Activated T-cell treated with anti-CD3 and anti-CD28 coated beads for 24 hours (primary cell): Measurements from ENCODE around the gene CLEC16A.

Experiments used
- DNase-seq: peaks from one replicate; pipeline ENCODE4 v3.0.0-alpha.2; 2020; ENCODE audit warnings: low read depth

CLEC16A gene

GRCh38 chr16:11125936-11126335 is 181.6 kb downstream of the CLEC16A start:
- DNase-seq, result no peak

DNA sequence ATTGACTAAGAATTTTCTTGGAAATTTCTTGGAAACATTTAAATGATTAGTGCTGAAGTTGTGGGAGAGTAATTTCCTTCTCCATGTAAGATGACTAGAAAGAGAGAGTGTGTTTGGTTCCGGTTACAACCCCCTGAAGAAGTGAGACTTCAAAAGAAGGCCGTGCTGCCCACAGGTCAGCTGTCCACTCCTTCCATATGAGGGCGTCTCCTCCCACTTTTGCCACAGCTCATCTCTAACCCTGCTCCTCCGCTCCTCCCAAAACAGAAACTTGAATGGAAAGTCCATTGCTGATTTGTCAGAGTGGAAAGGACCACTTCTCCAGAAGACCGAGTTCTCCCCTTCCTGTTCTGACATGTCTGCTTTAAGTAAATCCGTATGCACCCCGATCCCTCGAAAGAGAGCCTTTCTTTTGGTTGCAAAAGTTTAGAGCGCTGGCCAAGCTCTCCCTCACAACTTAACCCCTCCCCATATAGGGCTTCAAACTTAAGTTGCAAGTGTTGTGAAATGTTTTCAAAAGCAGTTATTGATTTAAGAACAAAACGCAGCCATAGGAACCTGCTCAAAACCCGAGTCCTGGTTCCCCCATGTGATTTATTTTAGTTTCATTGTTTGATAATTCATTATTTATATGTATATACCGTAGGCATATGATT is 182.2 kb downstream of the CLEC16A start:
- DNase-seq, result no peak

DNA sequence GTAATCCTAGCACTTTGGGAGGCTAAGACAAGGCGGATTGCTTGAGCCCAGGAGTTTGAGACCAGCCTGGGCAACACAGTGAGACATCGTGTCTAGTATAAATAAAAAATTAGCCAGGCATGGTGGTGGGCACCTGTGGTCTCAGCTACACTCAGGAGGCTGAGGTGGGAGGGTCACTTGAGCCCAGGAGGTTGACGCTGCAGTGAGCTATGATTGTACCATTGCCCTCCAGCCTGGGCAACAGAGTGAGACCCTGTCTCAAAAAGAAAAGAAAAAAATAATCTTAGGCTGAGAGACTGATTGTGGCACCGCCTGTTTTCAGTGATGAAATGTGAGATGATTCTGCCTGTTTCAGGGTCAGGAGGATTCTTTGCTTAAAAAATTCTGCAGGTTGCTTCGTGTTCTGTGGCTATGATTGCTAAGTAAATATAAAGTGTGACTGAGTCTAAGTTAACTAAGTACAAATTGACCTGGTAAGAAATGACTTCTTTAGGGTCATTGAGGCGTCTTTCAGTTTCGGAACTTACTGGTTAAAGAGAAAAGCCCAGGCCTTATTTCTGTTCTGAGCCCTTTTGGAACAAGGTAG is 183.3 kb downstream of the CLEC16A start:
- no peak for DNase-seq

GRCh38 chr16:11128211-11129141 is 184.1 kb downstream of the CLEC16A start:
- DNase-seq, result no peak

- no peak for DNase-seq
Measured at GRCh38 chr16:11129378-11129781, 185.0 kb downstream of the CLEC16A start.

DNA sequence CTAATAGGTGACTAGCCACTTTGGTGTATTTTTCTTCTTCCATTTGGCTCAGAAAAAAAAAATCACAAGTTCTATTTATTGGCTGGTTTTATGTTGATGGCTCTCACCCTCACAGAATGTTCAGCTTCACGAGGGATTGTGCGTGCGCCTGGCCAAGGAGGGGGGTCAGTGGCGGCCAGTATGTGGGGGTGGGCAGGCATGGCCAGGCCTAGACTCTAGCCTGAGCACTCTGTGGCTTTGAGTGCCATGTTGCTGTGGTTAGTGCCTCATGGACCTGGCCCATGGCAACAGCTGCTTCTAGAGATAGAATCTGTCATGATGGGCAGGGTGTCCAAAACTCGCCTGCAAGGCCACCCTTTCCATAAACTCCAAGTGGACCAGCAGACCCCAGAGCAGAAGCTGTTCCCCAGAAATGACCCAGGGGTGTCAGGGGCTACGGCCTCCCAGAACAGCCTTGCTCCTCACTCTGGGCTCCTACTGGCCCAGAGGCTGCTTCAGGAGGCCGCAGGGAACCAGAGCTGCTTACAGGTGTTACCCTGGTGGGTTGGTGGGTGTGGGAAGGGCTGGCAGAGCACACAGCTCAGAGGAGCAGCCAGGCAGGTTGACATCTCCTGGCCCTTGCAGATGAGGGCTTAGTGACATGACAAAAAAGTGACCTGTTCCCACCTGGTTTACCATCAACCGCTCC is 186.8 kb downstream of the CLEC16A start:
- no peak for DNase-seq

DNA sequence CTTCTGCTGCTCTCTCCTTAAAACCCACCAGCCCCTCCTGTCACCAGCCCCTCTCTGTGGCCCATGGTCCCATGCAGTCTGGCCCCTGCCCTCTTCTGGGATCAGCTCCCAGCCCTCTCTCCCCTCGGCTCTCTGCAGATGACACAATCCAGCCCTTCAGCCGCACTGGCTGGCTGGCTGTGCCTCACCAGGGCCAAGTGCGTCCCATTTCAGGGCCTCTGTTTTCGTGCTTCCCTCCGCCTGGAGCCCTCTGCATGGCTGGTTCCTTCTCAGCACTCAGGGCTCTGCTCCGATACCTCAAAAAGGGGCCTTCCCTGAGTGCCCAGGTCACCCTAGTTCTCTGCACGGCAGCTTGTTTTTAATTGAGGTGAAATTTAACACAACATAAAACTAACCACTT is 187.3 kb downstream of the CLEC16A start:
- no peak for DNase-seq

- no peak for DNase-seq
Measured at GRCh38 chr16:11133344-11133943, 189.1 kb downstream of the CLEC16A start.

DNA sequence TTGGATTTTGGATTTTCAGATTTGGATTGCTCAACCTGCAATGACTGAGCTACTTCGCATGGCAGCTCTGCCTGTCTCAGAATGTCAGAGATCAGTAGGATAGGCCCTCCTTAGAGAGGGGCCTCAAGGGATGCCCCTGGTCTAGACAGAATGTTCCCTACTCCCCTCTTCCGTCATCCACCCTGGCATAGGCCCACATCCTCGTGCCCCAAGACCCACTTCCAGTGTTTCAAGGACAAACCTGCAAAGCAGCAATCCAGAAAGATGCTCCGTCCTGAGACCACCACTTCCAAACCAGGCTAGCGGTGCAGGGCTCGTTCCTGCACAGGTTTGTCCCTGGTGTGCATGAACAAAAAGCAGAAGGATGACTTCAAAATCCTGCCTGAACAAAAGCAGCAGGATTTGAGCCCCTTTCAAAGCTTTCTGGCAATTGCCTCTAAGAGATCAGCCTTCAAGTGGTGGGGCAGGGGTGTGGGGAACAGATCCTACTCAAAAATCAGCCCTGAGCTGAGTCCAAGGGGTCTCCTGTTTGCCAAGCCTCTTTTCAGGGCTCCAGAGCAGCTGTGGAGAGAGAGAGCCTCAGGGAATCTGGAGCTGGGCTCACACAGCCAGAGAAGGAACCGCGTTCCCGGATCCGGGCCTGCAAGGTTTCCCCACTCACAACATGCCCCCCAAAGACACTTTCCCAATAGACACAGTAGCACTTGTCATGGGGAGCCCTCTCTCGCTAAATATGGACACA is 190.5 kb downstream of the CLEC16A start:
- no peak for DNase-seq

- DNase-seq, result no peak
Measured at GRCh38 chr16:11135464-11135973, 191.2 kb downstream of the CLEC16A start.

DNA sequence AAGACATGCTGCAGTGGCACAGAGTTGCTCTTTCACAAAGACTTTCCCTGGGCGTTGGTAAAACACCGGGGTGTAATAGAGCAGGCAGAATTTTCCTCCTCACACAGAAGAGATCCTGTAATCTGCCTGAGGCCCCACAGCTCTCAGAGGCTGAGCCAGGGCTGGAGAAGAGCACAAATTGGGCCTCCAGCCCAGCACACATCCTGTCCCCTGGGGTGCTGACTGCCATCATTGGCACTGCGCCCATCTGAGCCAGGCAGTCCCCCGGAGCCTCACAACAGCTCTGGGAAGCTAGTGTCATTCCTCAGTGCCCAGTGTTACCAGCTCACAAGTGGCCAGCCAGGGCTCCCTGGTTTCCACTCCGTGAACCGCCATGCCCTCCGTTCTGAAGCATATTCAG is 192.2 kb downstream of the CLEC16A start:
- DNase-seq, result no peak

DNA sequence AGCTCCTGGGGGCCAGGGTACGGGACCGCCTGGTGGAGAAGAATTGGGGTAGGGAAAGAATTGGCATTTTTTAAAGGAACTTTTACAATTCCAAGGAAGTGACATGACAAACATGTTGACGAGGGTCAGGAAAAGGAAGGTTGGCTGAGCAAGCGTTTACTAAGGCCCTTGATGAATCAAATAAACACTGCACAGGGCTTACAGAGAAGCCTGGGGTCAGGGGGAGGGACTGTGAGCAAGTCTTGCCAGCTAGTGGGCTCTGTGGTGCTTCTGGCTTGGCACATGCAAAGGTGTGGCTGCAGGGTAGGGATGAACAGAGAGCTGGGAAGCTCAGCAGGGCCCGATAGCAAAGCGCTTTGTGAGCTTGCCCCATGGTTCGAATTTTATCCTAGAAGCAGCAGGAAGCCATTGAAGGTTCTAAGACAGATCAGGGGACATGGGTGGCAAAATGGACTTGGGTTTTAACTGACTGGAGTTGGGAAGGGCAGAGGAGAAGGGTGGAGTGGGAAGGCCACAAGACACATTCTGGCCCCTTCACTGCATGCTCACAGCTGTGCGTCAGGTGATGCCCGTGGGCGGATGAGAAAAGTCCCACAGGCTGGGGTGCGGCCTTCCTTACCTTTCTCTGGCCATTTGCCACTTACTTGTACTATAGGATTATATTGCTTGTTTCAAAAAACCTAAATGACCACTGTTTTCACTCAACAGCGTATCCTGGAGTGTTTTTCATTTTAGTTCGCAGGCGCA is 193.8 kb downstream of the CLEC16A start:
- DNase-seq, result no peak

GRCh38 chr16:11138769-11139325 is 194.5 kb downstream of the CLEC16A start:
- no peak for DNase-seq

GRCh38 chr16:11139326-11140097 is 195.1 kb downstream of the CLEC16A start:
- DNase-seq, result no peak

- no peak for DNase-seq
Measured at GRCh38 chr16:11140098-11140375, 195.7 kb downstream of the CLEC16A start.

- no peak for DNase-seq
Measured at GRCh38 chr16:11140466-11140865, 196.1 kb downstream of the CLEC16A start.

- no peak for DNase-seq
Measured at GRCh38 chr16:11140867-11141266, 196.5 kb downstream of the CLEC16A start.

DNA sequence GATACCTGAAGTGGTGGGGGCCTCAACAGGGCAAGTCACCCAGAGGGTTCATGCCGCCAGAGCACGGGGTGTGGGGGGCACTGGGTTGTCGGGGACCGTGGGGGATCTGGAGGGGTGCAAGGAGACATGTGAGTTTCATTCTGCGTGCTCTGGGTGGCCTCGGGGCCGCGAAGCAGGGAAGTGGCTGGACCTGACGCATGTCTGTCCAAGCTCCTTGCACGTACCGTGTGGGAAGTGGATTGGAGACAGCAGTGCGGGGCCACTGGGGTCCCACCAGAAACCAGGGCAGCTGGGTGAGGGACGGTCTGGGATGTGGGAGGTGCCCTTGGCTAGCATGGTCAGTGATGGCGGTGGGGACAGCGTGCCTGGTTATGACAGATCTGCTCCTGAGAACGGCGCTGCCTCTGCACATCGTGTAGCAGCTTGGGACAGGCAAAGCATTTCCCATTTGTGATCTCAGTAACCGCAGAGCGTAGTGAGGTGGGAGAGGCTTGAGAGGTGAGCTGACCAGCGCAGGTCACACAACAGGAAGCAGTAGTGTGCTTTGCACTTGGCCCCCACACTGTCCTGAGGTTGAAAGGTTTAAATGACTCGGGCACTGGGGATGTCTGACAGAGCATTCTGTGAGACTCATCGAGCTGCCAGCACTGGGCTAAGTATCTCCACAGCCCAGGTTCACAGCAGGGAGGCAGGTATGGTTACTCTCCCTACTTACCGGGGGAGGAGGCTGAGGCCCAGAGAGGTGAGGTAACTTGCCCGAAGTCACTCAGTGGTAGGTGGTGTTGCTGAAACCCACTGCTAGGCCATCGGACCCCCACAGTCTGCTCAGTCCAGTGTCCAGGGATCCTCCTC is 197.3 kb downstream of the CLEC16A start:
- DNase-seq, result no peak

- DNase-seq, result no peak
Measured at GRCh38 chr16:11142261-11142630, 197.9 kb downstream of the CLEC16A start.
